ENCODE measurements around the gene CD55.

The CD55 gene

GRCh38 chr1:207284209-207284897 is 37.1 kb upstream of the CD55 start:
- no peak for DNase-seq (ENCODE audit: insufficient read length, low spot score)
- no peak for FAIRE-seq
- no peak for TF ChIP-seq PAX5 (IDR thresholded peaks at IDR 0.05; ENCODE audit: insufficient read depth, low read length, severe bottlenecking)
- TF ChIP-seq POLR2A (IDR thresholded peaks at IDR 0.05; ENCODE audit: low read depth, low read length): no peak
- TF ChIP-seq POLR2AphosphoS5 (IDR thresholded peaks at IDR 0.05; ENCODE audit: low read depth, low read length): no peak
- TF ChIP-seq POU2F2 (IDR thresholded peaks at IDR 0.05; ENCODE audit: low read depth, low read length): no peak
- TF ChIP-seq TAF1 (IDR thresholded peaks at IDR 0.05; ENCODE audit: low read depth, low read length): no peak
- TF ChIP-seq SPI1 (IDR thresholded peaks at IDR 0.05; ENCODE audit: low read depth, low read length): no peak

- FAIRE-seq (no peak), DNase-seq (ENCODE audit: insufficient read length, low spot score) (no peak)
- no peak for TF ChIP-seq POLR2AphosphoS5 (IDR thresholded peaks at IDR 0.05; ENCODE audit: low read depth, low read length)
- TF ChIP-seq SPI1 (IDR thresholded peaks at IDR 0.05; ENCODE audit: low read depth, low read length): no peak
These were observed 34.6 kb upstream of the CD55 start for GRCh38 chr1:207286786-207287468.

GRCh38 chr1:207288315-207288714 is 33.2 kb upstream of the CD55 start:
- FAIRE-seq: no peak
- TF ChIP-seq TAF1 (IDR thresholded peaks at IDR 0.05; ENCODE audit: low read depth, low read length): no peak
- no peak for TF ChIP-seq PAX5 (IDR thresholded peaks at IDR 0.05; ENCODE audit: insufficient read depth, low read length, severe bottlenecking)
- TF ChIP-seq POLR2AphosphoS5 (IDR thresholded peaks at IDR 0.05; ENCODE audit: low read depth, low read length): no peak
- TF ChIP-seq POU2F2 (IDR thresholded peaks at IDR 0.05; ENCODE audit: low read depth, low read length): no peak
- no peak for TF ChIP-seq POLR2A (IDR thresholded peaks at IDR 0.05; ENCODE audit: low read depth, low read length)
- no peak for TF ChIP-seq SPI1 (IDR thresholded peaks at IDR 0.05; ENCODE audit: low read depth, low read length)
- DNase-seq (ENCODE audit: insufficient read length, low spot score): no peak

GRCh38 chr1:207289756-207290155 is 31.7 kb upstream of the CD55 start:
- no peak for DNase-seq (ENCODE audit: insufficient read length, low spot score)
- TF ChIP-seq PAX5 (IDR thresholded peaks at IDR 0.05; ENCODE audit: insufficient read depth, low read length, severe bottlenecking) (no peak), SPI1 (IDR thresholded peaks at IDR 0.05; ENCODE audit: low read depth, low read length) (no peak), POLR2AphosphoS5 (IDR thresholded peaks at IDR 0.05; ENCODE audit: low read depth, low read length) (no peak), TAF1 (IDR thresholded peaks at IDR 0.05; ENCODE audit: low read depth, low read length) (no peak), POU2F2 (IDR thresholded peaks at IDR 0.05; ENCODE audit: low read depth, low read length) (no peak), POLR2A (IDR thresholded peaks at IDR 0.05; ENCODE audit: low read depth, low read length) (no peak)
- no peak for FAIRE-seq

- FAIRE-seq (no peak), DNase-seq (ENCODE audit: insufficient read length, low spot score) (no peak)
- TF ChIP-seq PAX5 (IDR thresholded peaks at IDR 0.05; ENCODE audit: insufficient read depth, low read length, severe bottlenecking): no peak
- no peak for TF ChIP-seq POU2F2 (IDR thresholded peaks at IDR 0.05; ENCODE audit: low read depth, low read length)
- TF ChIP-seq POLR2AphosphoS5 (IDR thresholded peaks at IDR 0.05; ENCODE audit: low read depth, low read length): no peak
- no peak for TF ChIP-seq TAF1 (IDR thresholded peaks at IDR 0.05; ENCODE audit: low read depth, low read length)
- TF ChIP-seq POLR2A (IDR thresholded peaks at IDR 0.05; ENCODE audit: low read depth, low read length): no peak
- no peak for TF ChIP-seq SPI1 (IDR thresholded peaks at IDR 0.05; ENCODE audit: low read depth, low read length)
These were observed 29.8 kb upstream of the CD55 start for GRCh38 chr1:207291723-207292122.

- no peak for FAIRE-seq
- no peak for TF ChIP-seq POLR2A (IDR thresholded peaks at IDR 0.05; ENCODE audit: low read depth, low read length)
- no peak for TF ChIP-seq SPI1 (IDR thresholded peaks at IDR 0.05; ENCODE audit: low read depth, low read length)
- TF ChIP-seq POLR2AphosphoS5 (IDR thresholded peaks at IDR 0.05; ENCODE audit: low read depth, low read length): no peak
- no peak for TF ChIP-seq POU2F2 (IDR thresholded peaks at IDR 0.05; ENCODE audit: low read depth, low read length)
- no peak for TF ChIP-seq TAF1 (IDR thresholded peaks at IDR 0.05; ENCODE audit: low read depth, low read length)
- TF ChIP-seq PAX5 (IDR thresholded peaks at IDR 0.05; ENCODE audit: insufficient read depth, low read length, severe bottlenecking): no peak
- no peak for DNase-seq (ENCODE audit: insufficient read length, low spot score)
These were observed 23.3 kb upstream of the CD55 start for GRCh38 chr1:207298186-207298585.

GRCh38 chr1:207298636-207299398 is 22.7 kb upstream of the CD55 start:
- no peak for FAIRE-seq
- DNase-seq (ENCODE audit: insufficient read length, low spot score): no peak
- TF ChIP-seq PAX5 (IDR thresholded peaks at IDR 0.05; ENCODE audit: insufficient read depth, low read length, severe bottlenecking) (no peak), POLR2AphosphoS5 (IDR thresholded peaks at IDR 0.05; ENCODE audit: low read depth, low read length) (no peak), POU2F2 (IDR thresholded peaks at IDR 0.05; ENCODE audit: low read depth, low read length) (no peak), SPI1 (IDR thresholded peaks at IDR 0.05; ENCODE audit: low read depth, low read length) (no peak), TAF1 (IDR thresholded peaks at IDR 0.05; ENCODE audit: low read depth, low read length) (no peak), POLR2A (IDR thresholded peaks at IDR 0.05; ENCODE audit: low read depth, low read length) (no peak)

- no peak for TF ChIP-seq TAF1 (IDR thresholded peaks at IDR 0.05; ENCODE audit: low read depth, low read length)
- no peak for TF ChIP-seq PAX5 (IDR thresholded peaks at IDR 0.05; ENCODE audit: insufficient read depth, low read length, severe bottlenecking)
- TF ChIP-seq SPI1 (IDR thresholded peaks at IDR 0.05; ENCODE audit: low read depth, low read length): no peak
- no peak for TF ChIP-seq POU2F2 (IDR thresholded peaks at IDR 0.05; ENCODE audit: low read depth, low read length)
- no peak for TF ChIP-seq POLR2A (IDR thresholded peaks at IDR 0.05; ENCODE audit: low read depth, low read length)
- TF ChIP-seq POLR2AphosphoS5 (IDR thresholded peaks at IDR 0.05; ENCODE audit: low read depth, low read length): no peak
- FAIRE-seq (no peak), DNase-seq (ENCODE audit: insufficient read length, low spot score) (no peak)
These were observed 20.5 kb upstream of the CD55 start for GRCh38 chr1:207300970-207301369.

Data from GM12891 (cell line).